HepG2 (cell line): ENCODE data around the gene CNP. TPM values are rescaled to one million over a fixed set of nuclear protein-coding genes. Genes with fewer than 3 reads are reported as not detected.

Experiments
- ATAC-seq: fragments of 200-7000 bp; cut with Tn5 transposase; 3 replicates; pipeline ENCODE4 v1.9.1; 2020; ENCODE audit warnings: mild to moderate bottlenecking, moderate library complexity
- BruUV-seq: library from RNA; stranded (reverse); fragments of 400-500 nt; replicated peaks from 2 replicates; lab custom pipeline; 2021; lab: Mats Ljungman, UMichigan
- CTCF ChIA-PET: fragments of 300-600 bp; formaldehyde crosslinking; extraction: SDS; loops from one replicate; lab custom pipeline; 2021; ENCODE audit warnings: low total read pairs, inconsistent platforms, low intra/inter-chr PET ratio; lab: Yijun Ruan, JAX
- POLR2A ChIA-PET: fragments of 350-600 bp; sonication (Branson Sonifier 250); formaldehyde crosslinking; loops from one replicate; lab custom pipeline; 2020; ENCODE audit warnings: antibody characterized with exemption, inconsistent platforms; lab: Yijun Ruan, JAX
- DNase-seq: peaks from one replicate; pipeline ENCODE4 v3.0.0-alpha.2; 2015; ENCODE audit warnings: low spot score
- FAIRE-seq: peaks from 3 replicates; lab custom pipeline; 2011; peaks lifted over from hg19 to GRCh38; lab: Jason Lieb, UNC
- H2AFZ ChIP-seq: one replicate; pipeline ENCODE4 v1.6.1; 2011; ENCODE audit warnings: low read length, inconsistent platforms
- H3K27ac ChIP-seq: fragments of 300-600 bp; 3 replicates; pipeline ENCODE4 v1.8.0; 2011; ENCODE audit warnings: mixed run types, mild to moderate bottlenecking, mixed read lengths, low read length, inconsistent platforms; ENCODE audit not compliant: insufficient read depth; ENCODE audit errors: extremely low read length
- H3K27me3 ChIP-seq, 2 experiments: fragments of 200-600 bp in 1 of 2; 2 replicates in 1 of 2; 3 replicates in 1 of 2; pipeline versions ENCODE4 v1.6.0 to v1.8.0; 2011; ENCODE audit warnings: low read length in 2 of 2, mild to moderate bottlenecking in 2 of 2, moderate library complexity in 2 of 2, inconsistent platforms in 1 of 2; ENCODE audit not compliant: insufficient read depth in 2 of 2, control insufficient read depth in 1 of 2
- H3K36me3 ChIP-seq, 2 experiments: fragments of 200-600 bp in 1 of 2; replicated peaks in 1 of 2; 2 replicates in 1 of 2; 3 replicates in 1 of 2; pipeline versions ENCODE4 v1.5.1 to v1.8.0; 2011; ENCODE audit warnings: low read length in 2 of 2, inconsistent platforms in 1 of 2; ENCODE audit not compliant: insufficient read depth in 2 of 2, control insufficient read depth in 1 of 2
- H3K4me1 ChIP-seq: 2 replicates; pipeline ENCODE4 v1.5.1; 2012; ENCODE audit warnings: low read length, inconsistent platforms; ENCODE audit not compliant: insufficient read depth
- H3K4me2 ChIP-seq: 2 replicates; pipeline ENCODE4 v1.6.0; 2011; ENCODE audit warnings: low read depth, low read length, inconsistent platforms
- H3K4me3 ChIP-seq, 3 experiments: fragments of 200-600 bp in 1 of 3; sonication (generic), shearing (Covaris generic) in 1 of 3; replicated peaks in 1 of 3; 2 replicates each; pipeline ENCODE4 v1.5.1; 2011 to 2016; ENCODE audit warnings: low read length in 3 of 3, inconsistent platforms in 2 of 3, low read depth in 2 of 3, mild to moderate bottlenecking in 2 of 3, control low read depth in 1 of 3, mixed read lengths in 1 of 3; ENCODE audit not compliant: insufficient read depth in 1 of 3
- H3K79me2 ChIP-seq: one replicate; pipeline ENCODE4 v1.6.1; 2011; ENCODE audit warnings: low read length, inconsistent platforms; ENCODE audit not compliant: insufficient read depth
- H3K9ac ChIP-seq: 2 replicates; pipeline ENCODE4 v1.6.0; 2011; ENCODE audit warnings: mild to moderate bottlenecking, low read depth, low read length, inconsistent platforms; ENCODE audit not compliant: insufficient read depth
- H3K9me3 ChIP-seq: 2 replicates; pipeline ENCODE4 v1.5.1; 2012; ENCODE audit warnings: mild to moderate bottlenecking, low read length
- H4K20me1 ChIP-seq: 2 replicates; pipeline ENCODE4 v1.6.0; 2011; ENCODE audit warnings: inconsistent platforms, mild to moderate bottlenecking, low read length, moderate library complexity; ENCODE audit not compliant: insufficient read depth
- AHR ChIP-seq: IDR thresholded peaks from 2 replicates; pipeline ENCODE4 v1.6.1; 2018; ENCODE audit warnings: missing genetic modification reagents, missing compliant biosample characterization
- EHMT2 ChIP-seq: fragments of 200-600 bp; sonication (generic); IDR thresholded peaks from 2 replicates; pipeline ENCODE4 v1.7.0; 2017; ENCODE audit warnings: antibody characterized with exemption, low read depth, low read length, borderline replicate concordance
- FIP1L1 ChIP-seq: fragments of 200-400 bp; formaldehyde crosslinking; IDR thresholded peaks from 2 replicates; pipeline ENCODE4 v1.6.1; 2018; ENCODE audit warnings: low read depth, mild to moderate bottlenecking, low read length, moderate library complexity, borderline replicate concordance; ENCODE audit not compliant: insufficient read depth
- GABPB1 ChIP-seq: IDR thresholded peaks from 2 replicates; pipeline ENCODE4 v1.6.1; 2016; ENCODE audit warnings: mild to moderate bottlenecking, missing genetic modification reagents, moderate library complexity, missing compliant biosample characterization
- IKZF5 ChIP-seq: IDR thresholded peaks from 2 replicates; pipeline ENCODE4 v1.6.1; 2018; ENCODE audit warnings: missing genetic modification reagents, mild to moderate bottlenecking, missing compliant biosample characterization
- SMAD1 ChIP-seq: sonication (generic); formaldehyde crosslinking; IDR thresholded peaks from 2 replicates; pipeline ENCODE4 v1.4.0; 2020; ENCODE audit warnings: missing genetic modification reagents, low read depth, mild to moderate bottlenecking, borderline replicate concordance
- TFDP2 ChIP-seq: sonication (generic); formaldehyde crosslinking; IDR thresholded peaks from 2 replicates; pipeline ENCODE4 v1.4.0; 2020; ENCODE audit warnings: missing genetic modification reagents
- ZNF30 ChIP-seq: sonication (generic); formaldehyde crosslinking; IDR thresholded peaks from 2 replicates; pipeline ENCODE4 v1.5.0; 2020; ENCODE audit warnings: mild to moderate bottlenecking, missing genetic modification reagents
- ZNF567 ChIP-seq: sonication (generic); formaldehyde crosslinking; IDR thresholded peaks from 2 replicates; pipeline ENCODE4 v1.8.1; 2023; ENCODE audit warnings: mild to moderate bottlenecking, missing genetic modification reagents, borderline replicate concordance
- ZNF574 ChIP-seq: sonication (generic); formaldehyde crosslinking; IDR thresholded peaks from 2 replicates; pipeline ENCODE4 v1.4.0; 2020; ENCODE audit warnings: missing genetic modification reagents
- WGBS: methylation state at CpG from one replicate; pipeline ENCODE4 v1.1.6; 2017; ENCODE audit warnings: low lambda C conversion rate; 5-methylcytosine and 5-hydroxymethylcytosine counted together
- in situ Hi-C: cut with HindIII; loops from 2 replicates; pipeline ENCODE4 v1.10.0; 2017; ENCODE audit warnings: low pct_unique_long_range_greater_than_20kb; ENCODE audit not compliant: extremely low pct_ligation_motif_present
- intact Hi-C: fragments of 100-400 bp; cut with micrococcal nuclease; formaldehyde crosslinking; loops from one replicate; pipeline ENCODE4 v1.10.0; 2022; ENCODE audit not compliant: unreplicated experiment
- polyA plus RNA-seq, 8 experiments: library from polyadenylated mRNA; depleted of rRNA in 3 of 8; stranded (reverse) in 7 of 8; unstranded in 1 of 8; fragments of >200 nt; fragmentation: Illumina TruSeq in 4 of 8; extraction: Trizol in 4 of 8; gene quantifications; 2 replicates each; pipeline versions ENCODE4 v1.2.1 to v1.2.3, GENCODE V29; 2011 to 2016; ENCODE audit warnings: low read depth in 4 of 8, missing spikeins in 1 of 8, mixed read lengths in 1 of 8; ENCODE audit not compliant: insufficient read depth in 1 of 8
- total RNA-seq, 5 experiments: library from RNA; depleted of rRNA; stranded (reverse); fragments of >200 nt; fragmentation: Illumina TruSeq; extraction: Trizol; gene quantifications; 2 replicates each; pipeline ENCODE4 v1.2.3, GENCODE V29; 2016; ENCODE audit warnings: low read depth in 1 of 5

CNP gene
- total and polyA plus RNA-seq, 2 of the 13 experiments (the other 11 are each of a cell fraction or from before 2014, with no cell fraction given): 97.2 to 161 TPM

- peak; percentile 80 for TF ChIP-seq ZNF574
Observed at GRCh38 chr17:41962768-41963434, 3.7 kb upstream of the CNP start (continued).

- intact Hi-C loops (no loop called here), in situ Hi-C loops (loop anchor here (5.0 kb wide), 1 partner anchor 51 kb away; the partner anchor contains the start of gene DNAJC7)
- peak overlapping the region; percentile 92 to 96 (median 93) for H3K4me3 ChIP-seq
- peaks cover 7 to 21% of the 10 kb centered on the region in 2 experiments for H3K36me3 ChIP-seq
- peaks cover 4% of the 10 kb centered on the region; the same call in 1 of the 2 replicates for H4K20me1 ChIP-seq
- peak overlapping the region; percentile 58 for H3K27ac ChIP-seq
- peaks cover 3 to 18% of the 10 kb centered on the region in 2 experiments; a peak in 4 of 5 replicates for H3K27me3 ChIP-seq
- FAIRE-seq (peak; percentile 98), DNase-seq (peak; percentile 88), ATAC-seq (peak; percentile 77)
- H3K4me1 ChIP-seq: peaks cover 73% of the 10 kb centered on the region
- no peaks in the 10 kb centered on the region for H3K9me3 ChIP-seq
- H3K9ac ChIP-seq: peak overlapping the region; percentile 98
- 5% methylated on average over 17 of the region's 18 CpGs for WGBS
- POLR2A ChIA-PET: interaction anchor here (0.6 to 9.0 kb wide), 36 partner anchors 8 to 1929 kb away, joined by 3 to 180 read pairs (median 4); partner anchors contain the start of genes ACLY, DHX58, DNAJC7 and JUP
- CTCF ChIA-PET: interaction anchor here (1.2 kb wide), 1 partner anchor 63 kb away, joined by 3 read pairs; no protein-coding TSS in a partner anchor
- no peak overlapping the region for H2AFZ ChIP-seq
- BruUV-seq: no TSS peak
- peak overlapping the region; percentile 100 for H3K4me2 ChIP-seq
- peaks cover 38% of the 10 kb centered on the region for H3K79me2 ChIP-seq
- TF ChIP-seq EHMT2: no peak
- no peak for TF ChIP-seq FIP1L1
- peak; percentile 17; the same call in 1 of the 2 replicates for TF ChIP-seq IKZF5
- 0 out of 2 replicates have a peak, but pooled peaks have one; percentile 34 for TF ChIP-seq GABPB1 (CRISPR knock-in tag)
- no peak for TF ChIP-seq ZNF30 (CRISPR knock-in tag)
- 0 out of 2 replicates have a peak, but pooled peaks have one; percentile 16 for TF ChIP-seq ZNF567 (CRISPR knock-in tag)
- TF ChIP-seq TFDP2 (CRISPR knock-in tag): no peak
- TF ChIP-seq SMAD1 (CRISPR knock-in tag): no peak
- peak; percentile 43; the same call in 1 of the 2 replicates for TF ChIP-seq AHR (CRISPR knock-in tag)
Observed at GRCh38 chr17:41965694-41966462, 717 bp upstream of the CNP start.
